Fibroblast of pulmonary artery (primary cell): ENCODE results near the gene GNRH2.
"Not testable (repeated sequence)": the region's sequence is repeated elsewhere in the genome, so short reads cannot be mapped to it uniquely, and the experiment has no call there.

Experiments used
- DNase-seq: peaks from one replicate; pipeline ENCODE4 v3.0.0-alpha.2; 2010; ENCODE audit warnings: low read depth
- H3K4me3 ChIP-seq: replicated peaks from 2 replicates; pipeline ENCODE4 v1.5.1; 2011; ENCODE audit warnings: low read depth, mild to moderate bottlenecking, control low read depth, low read length, moderate library complexity
- CTCF ChIP-seq: IDR thresholded peaks from 2 replicates; pipeline ENCODE4 v1.5.1; 2011; ENCODE audit warnings: mild to moderate bottlenecking, control low read depth, low read length, inconsistent platforms; ENCODE audit errors: missing control alignments

Gene GNRH2

GRCh38 chr20:3046677-3047462 is 3.4 kb downstream of the GNRH2 start:
- H3K4me3 ChIP-seq, result peak overlapping the region; percentile 78
- TF ChIP-seq CTCF, result no peak
- peak; percentile 11 for DNase-seq

GRCh38 chr20:3047486-3048419 is 4.3 kb downstream of the GNRH2 start:
- no peak for DNase-seq
- H3K4me3 ChIP-seq, result no peak overlapping the region
- TF ChIP-seq CTCF, result no peak

- DNase-seq, result no peak
- no peak for TF ChIP-seq CTCF
- H3K4me3 ChIP-seq, result no peak overlapping the region
Measured at GRCh38 chr20:3051385-3052019, 8.1 kb downstream of the GNRH2 start.

- H3K4me3 ChIP-seq, result no peak overlapping the region
- DNase-seq, result no peak
- no peak for TF ChIP-seq CTCF
Measured at GRCh38 chr20:3059489-3059888, 16.1 kb downstream of the GNRH2 start.

- DNase-seq, result not testable (repeated sequence)
Measured at GRCh38 chr20:3064119-3064518, 20.7 kb downstream of the GNRH2 start.

GRCh38 chr20:3067139-3068014 is 24.0 kb downstream of the GNRH2 start:
- no peak for DNase-seq
- no peak overlapping the region for H3K4me3 ChIP-seq
- TF ChIP-seq CTCF, result no peak

More at GRCh38 chr20:3064119-3064518, 20.7 kb downstream of the GNRH2 start:
- not testable (repeated sequence) for H3K4me3 ChIP-seq
